K562 (cell line): Measurements from ENCODE around the gene DNAJB6. TPM values are rescaled to one million over a fixed set of nuclear protein-coding genes. Genes with fewer than 3 reads are reported as not detected.

ENCODE experiments used
- EGR1 ChIP-seq: fragments of 450-650 bp; conservative IDR thresholded peaks from 2 replicates; pipeline ENCODE4 v1.6.1; 2017; ENCODE audit warnings: mild to moderate bottlenecking
- POLR2B ChIP-seq: fragments of 450-650 bp; IDR thresholded peaks from 2 replicates; pipeline ENCODE4 v1.6.1; 2018; ENCODE audit warnings: low read depth; ENCODE audit not compliant: partially characterized antibody
- RBBP5 ChIP-seq: fragments of 200-600 bp; sonication (generic); IDR thresholded peaks from 2 replicates; pipeline ENCODE4 v1.6.1; 2012; ENCODE audit warnings: borderline replicate concordance, mild to moderate bottlenecking, low read length, control low read depth, inconsistent platforms; ENCODE audit not compliant: insufficient read depth, poor library complexity, severe bottlenecking
- ZC3H8 ChIP-seq: fragments of 450-650 bp; IDR thresholded peaks from 2 replicates; pipeline ENCODE4 v1.6.1; 2017
- ZNF184 ChIP-seq: sonication (generic); formaldehyde crosslinking; IDR thresholded peaks from 2 replicates; pipeline ENCODE4 v1.5.0; 2020; ENCODE audit warnings: missing genetic modification reagents
- ZNF444 ChIP-seq: fragments of 250-450 bp; sonication (Bioruptor Pico); IDR thresholded peaks from 2 replicates; pipeline ENCODE4 v1.4.0; 2020; ENCODE audit warnings: mild to moderate bottlenecking, moderate library complexity
- ZNF586 ChIP-seq: fragments of 450-650 bp; formaldehyde crosslinking; conservative IDR thresholded peaks from 2 replicates; pipeline ENCODE4 v1.4.0; 2020; ENCODE audit warnings: mild to moderate bottlenecking, moderate library complexity
- polyA plus RNA-seq, 8 experiments: library from polyadenylated mRNA; depleted of rRNA in 4 of 8; stranded (reverse) in 5 of 8; unstranded in 3 of 8; fragments of >200 nt; fragmentation: Nextera tagmentation in 2 of 8; fragmentation: Illumina TruSeq in 1 of 8; extraction: Ambion mirVana in 2 of 8; extraction: Trizol in 1 of 8; gene quantifications; 2 replicates each; pipeline versions ENCODE4 v1.2.1 to v1.2.3, GENCODE V29; 2011 to 2014; ENCODE audit warnings: inconsistent platforms in 1 of 8, missing spikeins in 1 of 8
- total RNA-seq, 7 experiments: library from RNA; depleted of rRNA in 6 of 7; stranded (reverse); fragments of >200 nt in 6 of 7; fragmentation: Illumina TruSeq in 2 of 7; extraction: Trizol in 2 of 7; gene quantifications; 2 replicates each; pipeline versions ENCODE4 v1.2.1 to v1.2.3, GENCODE V29; 2011 to 2021; ENCODE audit warnings: low replicate concordance in 1 of 7
- TF ChIP-seq, protein P1 (sequence below): fragments of 450-650 bp; IDR thresholded peaks from 2 replicates; pipeline ENCODE4 v1.6.1; 2014; ENCODE audit warnings: low read depth, mild to moderate bottlenecking, moderate library complexity, borderline replicate concordance
- TF ChIP-seq, protein P2 (sequence below): sonication (generic); formaldehyde crosslinking; IDR thresholded peaks from 2 replicates; pipeline ENCODE4 v1.8.0; 2023; ENCODE audit warnings: mild to moderate bottlenecking, missing genetic modification reagents
- TF ChIP-seq, protein P3 (sequence below): fragments of 450-650 bp; formaldehyde crosslinking; conservative IDR thresholded peaks from 2 replicates; pipeline ENCODE4 v1.4.0; 2022; ENCODE audit warnings: mild to moderate bottlenecking, missing genetic modification characterization
- TF ChIP-seq, protein P4 (sequence below), 2 experiments: IDR thresholded peaks; 2 replicates each; pipeline ENCODE4 v1.6.1; 2011; ENCODE audit warnings: borderline replicate concordance in 1 of 2, control low read depth in 1 of 2, low read depth in 1 of 2, low read length in 1 of 2, mild to moderate bottlenecking in 1 of 2, mixed read lengths in 1 of 2, moderate library complexity in 1 of 2; ENCODE audit not compliant: insufficient read depth in 1 of 2, insufficient read length in 1 of 2, poor library complexity in 1 of 2, severe bottlenecking in 1 of 2; ENCODE audit errors: extremely low read depth in 1 of 2
- TF ChIP-seq, protein P5 (sequence below): sonication (generic); formaldehyde crosslinking; IDR thresholded peaks from 2 replicates; pipeline ENCODE4 v1.8.1; 2023; ENCODE audit warnings: mild to moderate bottlenecking, missing genetic modification reagents

Gene DNAJB6
- total and polyA plus RNA-seq, 9 of the 15 experiments (the other 6 are each of a cell fraction or from before 2014, with no cell fraction given), result 84.5 to 158 (median 135) TPM

DNA sequence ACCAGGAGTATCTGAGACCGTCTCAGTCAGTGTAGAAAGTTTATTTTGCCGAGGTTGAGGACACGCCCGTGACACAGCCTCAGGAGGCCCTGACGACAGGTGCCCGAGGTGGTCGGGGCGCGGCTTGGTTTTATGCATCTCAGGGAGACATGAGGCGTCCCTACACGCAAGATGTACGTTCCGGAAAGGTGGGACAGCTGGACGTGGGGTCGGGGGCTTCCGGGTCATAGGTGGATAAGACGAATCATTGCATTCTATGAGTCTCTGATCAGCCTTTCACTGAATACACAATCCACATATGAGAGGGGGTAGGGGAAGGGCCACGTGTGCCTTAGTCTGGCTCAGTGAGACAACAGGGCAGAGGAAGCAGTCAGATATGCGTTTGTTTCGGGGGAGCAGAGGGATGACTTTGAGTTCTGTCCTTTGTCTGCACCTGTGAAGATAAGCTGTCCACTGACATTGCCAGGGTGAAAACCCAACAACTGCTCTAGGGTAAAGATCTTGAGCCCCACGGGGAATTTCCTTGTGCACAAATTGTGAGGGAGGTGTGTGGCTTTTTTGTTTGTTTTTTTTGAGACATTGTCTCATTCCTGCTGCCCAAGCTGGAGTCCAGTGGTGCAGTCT, 66.2 kb downstream of the DNAJB6 start (continued):
- TF ChIP-seq, protein P1, sequence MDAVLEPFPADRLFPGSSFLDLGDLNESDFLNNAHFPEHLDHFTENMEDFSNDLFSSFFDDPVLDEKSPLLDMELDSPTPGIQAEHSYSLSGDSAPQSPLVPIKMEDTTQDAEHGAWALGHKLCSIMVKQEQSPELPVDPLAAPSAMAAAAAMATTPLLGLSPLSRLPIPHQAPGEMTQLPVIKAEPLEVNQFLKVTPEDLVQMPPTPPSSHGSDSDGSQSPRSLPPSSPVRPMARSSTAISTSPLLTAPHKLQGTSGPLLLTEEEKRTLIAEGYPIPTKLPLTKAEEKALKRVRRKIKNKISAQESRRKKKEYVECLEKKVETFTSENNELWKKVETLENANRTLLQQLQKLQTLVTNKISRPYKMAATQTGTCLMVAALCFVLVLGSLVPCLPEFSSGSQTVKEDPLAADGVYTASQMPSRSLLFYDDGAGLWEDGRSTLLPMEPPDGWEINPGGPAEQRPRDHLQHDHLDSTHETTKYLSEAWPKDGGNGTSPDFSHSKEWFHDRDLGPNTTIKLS, result peak; percentile 80; the same call in 1 of the 2 replicates
- TF ChIP-seq, protein P2, sequence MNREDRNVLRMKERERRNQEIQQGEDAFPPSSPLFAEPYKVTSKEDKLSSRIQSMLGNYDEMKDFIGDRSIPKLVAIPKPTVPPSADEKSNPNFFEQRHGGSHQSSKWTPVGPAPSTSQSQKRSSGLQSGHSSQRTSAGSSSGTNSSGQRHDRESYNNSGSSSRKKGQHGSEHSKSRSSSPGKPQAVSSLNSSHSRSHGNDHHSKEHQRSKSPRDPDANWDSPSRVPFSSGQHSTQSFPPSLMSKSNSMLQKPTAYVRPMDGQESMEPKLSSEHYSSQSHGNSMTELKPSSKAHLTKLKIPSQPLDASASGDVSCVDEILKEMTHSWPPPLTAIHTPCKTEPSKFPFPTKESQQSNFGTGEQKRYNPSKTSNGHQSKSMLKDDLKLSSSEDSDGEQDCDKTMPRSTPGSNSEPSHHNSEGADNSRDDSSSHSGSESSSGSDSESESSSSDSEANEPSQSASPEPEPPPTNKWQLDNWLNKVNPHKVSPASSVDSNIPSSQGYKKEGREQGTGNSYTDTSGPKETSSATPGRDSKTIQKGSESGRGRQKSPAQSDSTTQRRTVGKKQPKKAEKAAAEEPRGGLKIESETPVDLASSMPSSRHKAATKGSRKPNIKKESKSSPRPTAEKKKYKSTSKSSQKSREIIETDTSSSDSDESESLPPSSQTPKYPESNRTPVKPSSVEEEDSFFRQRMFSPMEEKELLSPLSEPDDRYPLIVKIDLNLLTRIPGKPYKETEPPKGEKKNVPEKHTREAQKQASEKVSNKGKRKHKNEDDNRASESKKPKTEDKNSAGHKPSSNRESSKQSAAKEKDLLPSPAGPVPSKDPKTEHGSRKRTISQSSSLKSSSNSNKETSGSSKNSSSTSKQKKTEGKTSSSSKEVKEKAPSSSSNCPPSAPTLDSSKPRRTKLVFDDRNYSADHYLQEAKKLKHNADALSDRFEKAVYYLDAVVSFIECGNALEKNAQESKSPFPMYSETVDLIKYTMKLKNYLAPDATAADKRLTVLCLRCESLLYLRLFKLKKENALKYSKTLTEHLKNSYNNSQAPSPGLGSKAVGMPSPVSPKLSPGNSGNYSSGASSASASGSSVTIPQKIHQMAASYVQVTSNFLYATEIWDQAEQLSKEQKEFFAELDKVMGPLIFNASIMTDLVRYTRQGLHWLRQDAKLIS (CRISPR knock-in tag), result no peak
- TF ChIP-seq ZNF184 (CRISPR knock-in tag) (no peak), ZC3H8 (no peak), ZNF444 (CRISPR knock-in tag) (no peak), POLR2B (no peak), RBBP5 (peak; percentile 55), ZNF586 (CRISPR knock-in tag) (no peak), EGR1 (no peak)
- TF ChIP-seq, protein P3, sequence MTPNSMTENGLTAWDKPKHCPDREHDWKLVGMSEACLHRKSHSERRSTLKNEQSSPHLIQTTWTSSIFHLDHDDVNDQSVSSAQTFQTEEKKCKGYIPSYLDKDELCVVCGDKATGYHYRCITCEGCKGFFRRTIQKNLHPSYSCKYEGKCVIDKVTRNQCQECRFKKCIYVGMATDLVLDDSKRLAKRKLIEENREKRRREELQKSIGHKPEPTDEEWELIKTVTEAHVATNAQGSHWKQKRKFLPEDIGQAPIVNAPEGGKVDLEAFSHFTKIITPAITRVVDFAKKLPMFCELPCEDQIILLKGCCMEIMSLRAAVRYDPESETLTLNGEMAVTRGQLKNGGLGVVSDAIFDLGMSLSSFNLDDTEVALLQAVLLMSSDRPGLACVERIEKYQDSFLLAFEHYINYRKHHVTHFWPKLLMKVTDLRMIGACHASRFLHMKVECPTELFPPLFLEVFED (CRISPR knock-in tag), result no peak
- TF ChIP-seq, protein P4, sequence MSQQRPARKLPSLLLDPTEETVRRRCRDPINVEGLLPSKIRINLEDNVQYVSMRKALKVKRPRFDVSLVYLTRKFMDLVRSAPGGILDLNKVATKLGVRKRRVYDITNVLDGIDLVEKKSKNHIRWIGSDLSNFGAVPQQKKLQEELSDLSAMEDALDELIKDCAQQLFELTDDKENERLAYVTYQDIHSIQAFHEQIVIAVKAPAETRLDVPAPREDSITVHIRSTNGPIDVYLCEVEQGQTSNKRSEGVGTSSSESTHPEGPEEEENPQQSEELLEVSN (IDR thresholded peaks at IDR 0.05; ENCODE audit: borderline replicate concordance in 1 of 2, extremely low read depth in 1 of 2, insufficient read depth in 1 of 2, insufficient read length in 1 of 2, low read depth in 1 of 2, low read length in 1 of 2, poor library complexity in 1 of 2, severe bottlenecking in 1 of 2), result peak in 1 of 2 experiments; percentile 37
- TF ChIP-seq, protein P5, sequence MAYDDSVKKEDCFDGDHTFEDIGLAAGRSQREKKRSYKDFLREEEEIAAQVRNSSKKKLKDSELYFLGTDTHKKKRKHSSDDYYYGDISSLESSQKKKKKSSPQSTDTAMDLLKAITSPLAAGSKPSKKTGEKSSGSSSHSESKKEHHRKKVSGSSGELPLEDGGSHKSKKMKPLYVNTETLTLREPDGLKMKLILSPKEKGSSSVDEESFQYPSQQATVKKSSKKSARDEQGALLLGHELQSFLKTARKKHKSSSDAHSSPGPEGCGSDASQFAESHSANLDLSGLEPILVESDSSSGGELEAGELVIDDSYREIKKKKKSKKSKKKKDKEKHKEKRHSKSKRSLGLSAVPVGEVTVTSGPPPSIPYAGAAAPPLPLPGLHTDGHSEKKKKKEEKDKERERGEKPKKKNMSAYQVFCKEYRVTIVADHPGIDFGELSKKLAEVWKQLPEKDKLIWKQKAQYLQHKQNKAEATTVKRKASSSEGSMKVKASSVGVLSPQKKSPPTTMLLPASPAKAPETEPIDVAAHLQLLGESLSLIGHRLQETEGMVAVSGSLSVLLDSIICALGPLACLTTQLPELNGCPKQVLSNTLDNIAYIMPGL, result 0 out of 2 replicates have a peak, but pooled peaks have one; percentile 34
